Measurements from ENCODE around the gene PSG4. TPM values are rescaled to one million over a fixed set of nuclear protein-coding genes. Genes with fewer than 3 reads are reported as not detected.
"Not testable (repeated sequence)": the region's sequence is repeated elsewhere in the genome, so short reads cannot be mapped to it uniquely, and the experiment has no call there.

The PSG4 gene
- total RNA-seq, 1 donor from 2014 or later: not detected

DNA sequence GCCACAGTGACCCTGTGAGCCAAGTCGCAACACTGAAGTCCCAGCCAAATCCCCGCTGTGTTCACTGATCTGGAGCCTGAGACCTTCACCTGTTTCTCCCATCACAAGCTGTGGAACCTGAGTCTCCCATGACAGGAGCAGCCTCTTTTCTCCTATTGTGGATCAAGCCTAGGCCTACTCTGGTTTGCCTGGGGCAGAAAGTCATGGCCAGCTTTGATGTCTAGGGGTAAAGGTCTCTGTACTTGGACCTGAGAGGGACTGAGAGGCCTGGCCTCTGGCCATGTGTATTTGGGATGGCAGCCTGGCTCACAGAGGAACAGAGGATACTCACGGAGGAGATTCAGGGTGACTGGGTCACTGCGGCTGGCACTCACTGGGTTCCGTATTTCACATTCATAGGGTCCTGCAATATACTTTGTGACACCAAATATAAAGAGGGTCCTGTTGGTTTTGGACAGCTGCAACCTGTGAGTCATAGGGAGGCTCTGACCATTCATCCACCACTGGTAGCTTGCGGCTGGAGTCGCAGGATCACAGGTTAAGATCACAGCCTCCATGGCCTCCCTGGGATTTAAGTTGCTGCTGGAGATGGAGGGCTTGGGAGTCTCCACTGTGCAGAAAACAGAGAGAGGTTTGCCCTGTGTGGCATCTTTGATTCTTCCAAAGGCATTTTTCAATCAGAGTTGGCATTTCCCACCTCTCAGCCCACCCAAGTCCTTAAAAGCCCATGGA lies 7.6 kb downstream of the PSG4 start:
- DNase-seq: not testable (repeated sequence)

DNA sequence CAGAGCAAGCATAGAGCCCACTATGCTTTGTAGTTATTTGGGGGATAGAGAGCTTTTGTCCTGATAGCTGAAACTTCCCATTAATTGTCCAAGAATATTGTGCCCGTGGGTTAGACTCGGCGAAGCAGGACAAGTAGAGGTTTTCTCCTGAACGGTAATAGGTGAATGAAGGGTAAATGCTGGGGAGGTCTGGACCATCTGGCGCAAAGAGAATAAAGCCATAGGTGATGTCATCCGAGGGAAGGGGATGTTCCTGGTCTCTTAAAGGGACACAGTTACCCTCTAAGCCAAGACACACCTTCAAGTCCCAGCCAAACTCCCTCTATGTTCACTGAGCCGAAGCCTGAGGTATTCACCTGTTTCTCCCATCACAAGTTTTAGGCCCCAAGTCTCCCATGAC lies 11.0 kb downstream of the PSG4 start:
- not testable (repeated sequence) for DNase-seq

DNA sequence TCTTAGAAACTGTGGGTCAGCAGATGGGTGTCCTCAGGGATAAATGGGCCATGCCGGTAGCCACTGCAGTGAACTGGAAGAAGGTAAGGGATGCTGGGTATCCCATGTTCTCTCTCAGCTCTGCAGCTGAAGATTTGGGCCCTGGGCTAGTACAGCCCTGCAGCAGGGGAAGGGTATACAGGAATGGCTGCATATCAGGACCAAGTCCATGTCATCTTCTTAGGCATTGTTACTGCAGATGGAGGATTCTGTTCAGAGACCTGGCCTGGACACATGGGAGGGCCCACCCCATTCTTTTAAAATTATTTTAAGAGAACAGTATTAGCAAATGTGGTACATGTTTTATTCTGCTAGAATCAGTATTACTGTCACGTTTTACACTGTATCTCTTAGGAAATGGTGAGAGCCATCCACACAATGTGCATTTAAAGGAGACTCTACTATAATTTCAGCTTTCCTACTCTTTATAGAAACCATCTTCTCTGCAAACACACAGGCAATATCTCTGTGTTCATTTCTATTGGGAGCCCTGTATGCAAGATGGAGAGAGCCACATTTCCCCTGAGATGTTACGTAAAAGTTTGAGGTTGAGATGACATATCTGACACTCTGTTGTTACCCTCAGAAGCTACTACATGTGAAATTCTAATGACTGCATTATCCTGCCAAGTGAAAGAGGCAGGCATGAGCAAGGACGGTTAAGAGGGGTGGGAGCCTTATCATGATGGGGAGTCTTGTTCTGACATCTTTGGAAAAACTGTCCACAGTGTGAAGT lies 12.9 kb downstream of the PSG4 start:
- DNase-seq: not testable (repeated sequence)

DNA sequence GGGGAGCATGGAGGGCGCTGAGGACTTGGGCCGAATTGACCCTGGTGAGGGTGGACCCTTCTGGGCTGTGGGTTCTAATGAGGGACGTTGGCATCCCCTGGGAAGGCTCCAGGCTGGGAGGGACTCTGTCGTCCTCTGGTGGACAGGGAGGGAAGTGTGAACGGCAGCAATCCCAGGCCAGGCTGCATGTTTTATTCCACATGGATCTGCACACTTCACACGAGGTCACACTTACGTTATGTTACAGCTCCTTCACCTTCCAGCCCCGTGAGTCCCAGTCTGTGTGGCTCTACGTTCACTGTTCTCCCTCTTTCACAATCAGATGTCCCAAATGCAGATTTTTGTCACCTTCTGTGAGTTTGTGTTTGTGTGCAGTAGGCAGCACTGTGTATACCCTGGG lies 17.3 kb downstream of the PSG4 start:
- DNase-seq: not testable (repeated sequence)

DNA sequence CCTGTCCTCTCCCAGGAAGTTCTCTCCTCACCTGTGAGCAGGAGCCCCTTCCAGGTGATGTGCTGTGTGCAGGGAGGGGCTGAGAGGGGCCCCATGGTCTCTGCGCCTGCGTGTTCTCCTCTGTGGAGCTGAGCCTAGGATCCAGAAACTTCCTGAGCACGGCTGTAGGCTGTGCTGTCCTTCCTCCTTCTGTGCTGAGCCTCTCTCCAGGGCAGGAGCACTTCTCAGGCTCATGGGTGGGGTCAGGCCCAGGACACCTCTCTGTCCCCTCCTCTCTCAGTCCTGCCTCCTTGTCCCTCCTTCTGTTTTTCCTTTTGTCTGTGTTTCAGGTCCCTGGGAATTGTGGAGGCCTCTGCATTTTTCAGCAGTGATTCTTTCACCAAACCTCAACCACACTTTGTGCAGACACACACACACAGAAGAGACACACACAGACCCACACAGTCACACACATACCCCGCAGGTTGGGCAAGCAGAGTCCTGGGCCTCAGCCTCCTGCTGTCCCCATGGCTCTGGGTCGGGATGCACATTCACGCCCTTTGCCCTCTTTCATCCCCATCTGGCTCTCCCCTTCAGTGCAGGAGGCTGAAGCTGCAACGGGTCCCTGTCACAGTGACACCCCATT lies 19.0 kb downstream of the PSG4 start, which contains the start of gene PSG5:
TSS of gene PSG5 (minus strand) at position 226 of the 625 bp plus-strand sequence. CDS start at position 95, 131 bp downstream.
- not testable (repeated sequence) for DNase-seq

DNA sequence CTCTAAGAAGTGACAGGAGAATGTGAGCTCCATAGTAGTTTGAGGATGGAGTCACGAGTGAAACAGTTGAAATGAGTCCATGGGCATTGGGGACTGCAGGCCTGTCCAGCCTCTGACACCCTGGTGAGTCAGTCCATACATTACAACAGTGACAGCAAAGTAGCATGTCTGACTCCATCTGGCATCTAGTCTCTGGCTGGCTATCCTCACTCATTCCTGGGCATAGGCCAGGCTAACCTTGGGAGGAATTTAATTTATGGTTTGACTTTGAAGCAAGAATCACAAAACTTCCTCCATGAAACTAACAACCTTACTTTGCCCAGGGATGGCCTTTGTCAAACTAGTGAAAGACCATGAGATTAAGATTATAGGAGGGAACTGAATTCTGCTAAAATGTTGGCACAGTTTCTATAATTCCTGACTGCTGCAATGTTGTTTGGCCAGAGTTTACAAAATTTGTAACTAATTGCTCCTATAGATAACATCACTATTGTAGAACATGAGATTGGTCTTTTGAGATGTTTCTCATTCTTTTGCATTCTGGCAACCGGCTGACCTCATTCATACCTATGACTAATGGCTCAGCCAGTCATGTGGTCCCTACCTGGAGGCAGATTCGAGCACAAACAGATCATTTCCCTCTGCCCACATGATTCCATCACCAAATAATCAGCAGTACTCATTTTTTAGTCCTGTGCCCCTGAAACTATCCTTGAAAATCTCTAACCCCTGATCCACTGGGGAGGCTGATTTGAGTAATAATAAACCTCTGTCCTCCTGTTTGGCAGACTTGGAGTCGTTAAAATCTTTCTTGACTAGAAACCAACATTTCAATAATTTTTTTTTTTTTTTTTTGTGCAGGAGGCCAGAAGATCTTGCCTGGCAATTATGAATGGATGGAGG lies 23.3 kb downstream of the PSG4 start:
- not testable (repeated sequence) for DNase-seq

DNA sequence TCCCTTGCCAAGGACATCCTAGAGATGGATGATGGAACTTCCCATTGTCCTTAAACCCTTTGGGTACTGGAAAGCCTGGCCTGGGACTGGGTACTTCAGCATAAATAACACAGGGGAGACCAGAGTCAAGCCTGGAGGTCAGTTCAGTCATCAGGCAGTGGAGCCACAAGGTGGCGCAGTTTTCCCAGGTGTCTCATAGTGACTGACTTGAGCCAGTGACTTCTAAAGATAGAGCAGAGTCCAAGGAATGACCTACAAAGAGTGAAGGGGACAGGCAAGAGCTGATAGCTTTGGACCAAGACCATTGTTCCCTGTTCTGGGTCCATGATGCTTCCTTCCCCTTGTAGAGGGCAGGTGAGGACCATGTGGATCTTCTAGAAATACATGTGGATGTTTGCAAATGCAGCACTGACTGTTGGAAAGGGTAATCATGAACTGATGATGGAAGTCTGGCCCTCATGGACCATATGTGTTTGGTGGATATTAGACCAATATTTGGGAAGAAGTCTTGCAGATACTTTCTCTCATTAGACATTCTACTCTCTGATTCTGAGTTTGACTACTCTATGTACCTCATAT lies 25.8 kb downstream of the PSG4 start:
- DNase-seq: not testable (repeated sequence)

DNA sequence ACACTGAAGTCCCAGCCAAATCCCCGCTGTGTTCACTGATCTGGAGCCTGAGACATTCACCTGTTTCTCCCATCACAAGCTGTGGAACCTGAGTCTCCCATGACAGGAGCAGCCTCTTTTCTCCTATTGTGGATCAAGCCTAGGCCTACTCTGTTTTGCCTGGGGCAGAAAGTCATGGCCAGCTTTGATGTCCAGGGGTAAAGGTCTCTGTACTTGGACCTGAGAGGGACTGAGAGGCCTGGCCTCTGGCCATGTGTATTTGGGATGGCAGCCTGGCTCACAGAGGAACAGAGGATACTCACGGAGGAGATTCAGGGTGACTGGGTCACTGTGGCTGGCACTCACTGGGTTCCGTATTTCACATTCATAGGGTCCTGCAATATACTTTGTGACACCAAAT lies 26.9 kb downstream of the PSG4 start:
- DNase-seq: not testable (repeated sequence)

DNA sequence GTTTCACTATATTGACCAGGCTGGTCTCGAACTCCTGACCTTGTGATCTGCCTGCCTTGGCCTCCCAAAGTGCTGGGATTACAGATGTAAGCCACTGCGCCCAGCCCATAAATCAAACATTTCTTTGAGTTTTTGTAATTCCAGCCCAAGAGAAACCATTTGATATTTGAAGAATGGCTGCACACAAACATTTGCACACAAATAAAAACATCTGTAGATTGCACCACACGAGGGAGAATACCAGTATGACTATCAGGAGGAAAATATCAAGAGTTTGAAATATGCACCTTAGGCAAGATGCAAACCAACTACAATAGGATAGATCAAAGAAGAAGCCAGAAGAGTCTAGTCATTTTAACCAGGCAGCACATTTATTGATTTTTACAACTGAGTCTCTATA lies 39.5 kb downstream of the PSG4 start:
- DNase-seq: not testable (repeated sequence)

DNA sequence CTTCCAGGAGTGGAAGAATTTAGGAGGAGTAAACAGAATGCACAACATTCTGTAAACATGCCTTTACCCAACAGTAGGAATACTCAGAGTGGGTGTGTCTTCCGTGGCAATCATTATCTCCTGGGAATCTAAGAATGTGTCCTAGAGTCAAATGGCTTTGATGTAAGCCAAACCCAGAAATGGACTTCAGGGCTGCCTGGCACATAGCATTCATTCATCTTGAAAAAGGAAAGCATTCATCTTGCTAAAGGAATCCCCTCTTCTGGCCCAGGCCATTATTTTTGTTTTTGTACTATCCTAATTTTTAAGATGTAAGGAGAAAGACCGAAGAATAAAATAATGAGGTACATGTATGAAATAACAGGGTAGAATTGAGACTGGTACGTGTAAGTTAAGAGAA lies 42.3 kb downstream of the PSG4 start:
- not testable (repeated sequence) for DNase-seq

DNA sequence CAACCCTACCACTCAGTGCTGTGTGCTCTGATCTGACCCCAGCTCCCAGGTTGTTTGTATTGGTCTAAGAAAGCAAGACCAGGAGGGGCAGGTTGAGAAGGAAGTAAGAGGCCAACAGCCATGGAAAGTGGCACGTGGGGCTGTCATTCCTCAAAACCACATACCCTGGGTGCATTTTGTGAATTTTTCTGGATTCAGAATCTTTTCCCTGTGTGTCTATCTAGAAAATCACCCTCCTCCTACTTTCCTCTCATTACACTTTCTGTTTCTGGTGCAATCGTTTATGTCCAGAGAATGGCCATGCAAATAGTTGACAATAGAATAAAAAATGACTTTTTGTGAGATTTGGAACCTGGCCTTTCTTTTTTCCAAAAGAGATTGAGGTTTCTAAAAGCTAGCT lies 43.2 kb downstream of the PSG4 start:
- not testable (repeated sequence) for DNase-seq

DNA sequence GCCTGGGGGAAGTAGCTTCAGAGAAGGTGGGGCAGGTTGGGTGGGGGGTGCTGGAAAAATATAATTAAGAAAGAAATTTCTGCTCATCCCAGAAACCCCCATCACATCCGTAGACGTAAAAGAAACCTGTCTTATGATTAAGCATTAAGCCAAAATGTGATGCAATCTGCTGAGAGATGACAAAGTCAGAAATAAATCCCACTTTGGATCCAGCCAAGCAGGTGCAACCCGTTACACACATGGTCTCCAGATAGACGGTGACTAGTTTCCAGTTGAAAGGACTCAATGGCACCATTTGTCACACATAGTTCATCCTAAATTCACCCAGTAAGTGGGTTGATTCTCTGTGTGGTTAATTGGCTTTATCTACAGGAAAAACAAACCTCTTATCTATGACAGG lies 53.2 kb downstream of the PSG4 start:
- DNase-seq: no peak

DNA sequence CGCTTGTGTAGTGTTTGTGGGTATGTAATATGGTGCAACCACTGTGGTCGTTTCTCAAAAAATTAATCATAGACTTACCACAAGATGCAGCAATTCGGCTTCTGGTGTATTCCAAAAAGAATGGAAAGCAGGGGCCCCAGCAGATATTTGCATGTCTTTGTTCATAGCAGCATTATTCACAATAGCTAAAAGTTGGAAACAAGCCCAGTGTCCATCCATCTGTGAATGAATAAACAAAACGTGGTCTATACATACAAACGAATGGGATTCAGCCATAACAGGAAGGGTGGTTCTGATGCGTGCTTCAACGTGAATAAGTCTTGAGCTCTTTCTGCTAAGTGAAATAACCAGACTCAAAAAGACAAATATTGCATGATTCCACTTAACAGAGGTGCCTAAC lies 55.6 kb downstream of the PSG4 start:
- DNase-seq: not testable (repeated sequence)

DNA sequence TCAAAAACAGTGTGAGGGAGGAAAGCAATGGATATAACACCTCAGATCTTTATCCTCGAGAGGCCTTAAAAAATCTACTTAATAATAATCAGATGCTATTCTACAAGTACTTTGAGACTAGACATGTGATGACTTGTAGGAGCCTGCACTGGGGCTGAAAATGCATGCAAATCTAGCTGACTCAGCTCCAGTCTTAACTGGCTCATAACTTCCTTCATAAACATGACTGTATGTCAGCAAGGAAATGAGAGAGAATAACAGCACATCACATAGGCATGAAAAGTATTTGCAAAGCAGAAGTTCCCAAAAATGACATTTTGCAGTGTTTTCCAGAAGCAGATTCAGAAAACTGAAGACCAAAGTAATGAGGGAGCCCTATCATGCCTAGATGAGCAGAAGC lies 57.2 kb downstream of the PSG4 start:
- DNase-seq: no peak

Other genes starting within 250 kb of the PSG4 start
- gene PSG11, start 179.2 kb downstream of the PSG4 start, total RNA-seq: not detected
- gene PSG2, start 122.9 kb downstream of the PSG4 start, total RNA-seq: not detected
- gene PSG5, start 19.1 kb downstream of the PSG4 start, total RNA-seq: not detected
- not detected for gene PSG9, start 63.9 kb upstream of the PSG4 start, total RNA-seq
- gene CD177, start 148.0 kb upstream of the PSG4 start, total RNA-seq: 2.3 TPM
- gene TEX101, start 209.3 kb upstream of the PSG4 start, total RNA-seq: not detected